ENCODE results near the gene ZBED3.
"Not testable (repeated sequence)": the region's sequence is repeated elsewhere in the genome, so short reads cannot be mapped to it uniquely, and the experiment has no call there.

Gene ZBED3

GRCh38 chr5:77086689-77087483 lies at the start of gene ZBED3:
Gene ZBED3, minus strand, starts transcription at chr5:77087285. Its CDS starts 9,407 bp downstream, at chr5:77077878.
- DNase-seq, result peak; percentile 83

GRCh38 chr5:77133061-77133758 lies 46.1 kb upstream of the ZBED3 start:
- DNase-seq, result no peak

- no peak for DNase-seq
Observed at GRCh38 chr5:77131361-77131760, 44.3 kb upstream of the ZBED3 start.

GRCh38 chr5:77129391-77129990 lies 42.4 kb upstream of the ZBED3 start:
- peak; percentile 61 for DNase-seq

- DNase-seq, result no peak
Observed at GRCh38 chr5:77128411-77129061, 41.5 kb upstream of the ZBED3 start.

- DNase-seq, result no peak
Observed at GRCh38 chr5:77123057-77123456, 36.0 kb upstream of the ZBED3 start.

- DNase-seq, result no peak
Observed at GRCh38 chr5:77120706-77121105, 33.6 kb upstream of the ZBED3 start.

- no peak for DNase-seq
Observed at GRCh38 chr5:77120086-77120485, 33.0 kb upstream of the ZBED3 start.

GRCh38 chr5:77117161-77117560 lies 30.1 kb upstream of the ZBED3 start:
- no peak for DNase-seq

- DNase-seq, result not testable (repeated sequence)
Observed at GRCh38 chr5:77107035-77107434, 19.9 kb upstream of the ZBED3 start.

- no peak for DNase-seq
Observed at GRCh38 chr5:77104813-77105212, 17.7 kb upstream of the ZBED3 start.

GRCh38 chr5:77103457-77103856 lies 16.4 kb upstream of the ZBED3 start:
- no peak for DNase-seq

GRCh38 chr5:77102549-77102948 lies 15.5 kb upstream of the ZBED3 start:
- DNase-seq, result no peak

- no peak for DNase-seq
Observed at GRCh38 chr5:77101298-77101697, 14.2 kb upstream of the ZBED3 start.

- DNase-seq, result no peak
Observed at GRCh38 chr5:77095189-77095588, 8.1 kb upstream of the ZBED3 start.

- DNase-seq, result no peak
Observed at GRCh38 chr5:77087484-77088261, 588 bp upstream of the ZBED3 start.

- no peak for DNase-seq
Observed at GRCh38 chr5:77086368-77086688, 757 bp downstream of the ZBED3 start.

GRCh38 chr5:77083088-77083487 lies 4.0 kb downstream of the ZBED3 start:
- peak; percentile 88 for DNase-seq

GRCh38 chr5:77082280-77082679 lies 4.8 kb downstream of the ZBED3 start:
- no peak for DNase-seq

GRCh38 chr5:77080905-77081304 lies 6.2 kb downstream of the ZBED3 start:
- DNase-seq, result no peak

- not testable (repeated sequence) for DNase-seq
Observed at GRCh38 chr5:77080479-77080878, 6.6 kb downstream of the ZBED3 start.

- DNase-seq, result no peak
Observed at GRCh38 chr5:77077829-77078176, 9.3 kb downstream of the ZBED3 start.
